ENCODE data around the gene SLC66A2. TPM values are rescaled to one million over a fixed set of nuclear protein-coding genes. Genes with fewer than 3 reads are reported as not detected.

The SLC66A2 gene
- total RNA-seq, 1 donor from 2014 or later = 34.4 TPM

- Mint-ChIP-seq H3K4me1 (no peaks in the 10 kb centered on the region), H3K4me3 (no peak overlapping the region), H3K36me3 (peaks cover 68% of the 10 kb centered on the region), H3K27me3 (ENCODE audit: low read depth) (no peaks in the 10 kb centered on the region), H3K9me3 (peaks cover 43% of the 10 kb centered on the region), H3K27ac (no peak overlapping the region)
- DNase-seq (ENCODE audit: low spot score in 2 of 2, unreplicated experiment in 2 of 2) = no peak
- TF ChIP-seq CTCF (IDR thresholded peaks at IDR 0.05; ENCODE audit: unreplicated experiment) = no peak
Measured at GRCh38 chr18:79928563-79928960, 22.9 kb downstream of the SLC66A2 start.

GRCh38 chr18:79927607-79928562 is 23.6 kb downstream of the SLC66A2 start:
- DNase-seq (ENCODE audit: low spot score in 2 of 2, unreplicated experiment in 2 of 2) = no peak
- H3K27me3 Mint-ChIP-seq (ENCODE audit: low read depth) = no peaks in the 10 kb centered on the region
- no peaks in the 10 kb centered on the region for H3K4me1 Mint-ChIP-seq
- H3K4me3 Mint-ChIP-seq = no peak overlapping the region
- peaks cover 39% of the 10 kb centered on the region for H3K9me3 Mint-ChIP-seq
- H3K27ac Mint-ChIP-seq = no peak overlapping the region
- H3K36me3 Mint-ChIP-seq = peaks cover 67% of the 10 kb centered on the region
- no peak for TF ChIP-seq CTCF (IDR thresholded peaks at IDR 0.05; ENCODE audit: unreplicated experiment)

- no peak overlapping the region for H3K27ac Mint-ChIP-seq
- H3K4me3 Mint-ChIP-seq = no peak overlapping the region
- peaks cover 31% of the 10 kb centered on the region for H3K9me3 Mint-ChIP-seq
- H3K4me1 Mint-ChIP-seq = no peaks in the 10 kb centered on the region
- TF ChIP-seq CTCF (IDR thresholded peaks at IDR 0.05; ENCODE audit: unreplicated experiment) = no peak
- no peak for DNase-seq (ENCODE audit: low spot score in 2 of 2, unreplicated experiment in 2 of 2)
- H3K27me3 Mint-ChIP-seq (ENCODE audit: low read depth) = no peaks in the 10 kb centered on the region
- H3K36me3 Mint-ChIP-seq = peaks cover 62% of the 10 kb centered on the region
Measured at GRCh38 chr18:79926715-79927606, 24.5 kb downstream of the SLC66A2 start.

- H3K4me1 Mint-ChIP-seq = no peaks in the 10 kb centered on the region
- no peaks in the 10 kb centered on the region for H3K27me3 Mint-ChIP-seq (ENCODE audit: low read depth)
- TF ChIP-seq CTCF (IDR thresholded peaks at IDR 0.05; ENCODE audit: unreplicated experiment) = no peak
- H3K27ac Mint-ChIP-seq = no peak overlapping the region
- no peak for DNase-seq (ENCODE audit: low spot score in 2 of 2, unreplicated experiment in 2 of 2)
- H3K4me3 Mint-ChIP-seq = no peak overlapping the region
- H3K36me3 Mint-ChIP-seq = peaks cover 63% of the 10 kb centered on the region
- H3K9me3 Mint-ChIP-seq = peaks cover 28% of the 10 kb centered on the region
Measured at GRCh38 chr18:79926306-79926705, 25.1 kb downstream of the SLC66A2 start.

- TF ChIP-seq CTCF (IDR thresholded peaks at IDR 0.05; ENCODE audit: unreplicated experiment) = no peak
- no peak for DNase-seq (ENCODE audit: low spot score in 2 of 2, unreplicated experiment in 2 of 2)
- Mint-ChIP-seq H3K36me3 (peaks cover 55% of the 10 kb centered on the region), H3K27me3 (ENCODE audit: low read depth) (no peaks in the 10 kb centered on the region), H3K9me3 (peaks cover 19% of the 10 kb centered on the region), H3K4me1 (no peaks in the 10 kb centered on the region), H3K4me3 (no peak overlapping the region), H3K27ac (peak overlapping the region; percentile 12)
Measured at GRCh38 chr18:79924814-79925731, 26.4 kb downstream of the SLC66A2 start.

All from mesothelial cell of epicardium (in vitro differentiated cells).